Loucy (cell line): ENCODE measurements around the gene PLEK.
A peak's percentile ranks its signal among the peaks of the same experiment; 100 is the strongest.

Source experiments
- H2AFZ ChIP-seq: fragments of 200-600 bp; sonication (generic); 2 replicates; pipeline ENCODE4 v1.6.0; 2016; ENCODE audit warnings: antibody characterized with exemption, mild to moderate bottlenecking, low read length, moderate library complexity
- H3F3A ChIP-seq: fragments of 200-600 bp; 2 replicates; pipeline ENCODE4 v1.6.0; 2016; ENCODE audit warnings: antibody characterized with exemption, low read depth, mild to moderate bottlenecking
- H3K27me3 ChIP-seq: fragments of 200-600 bp; sonication (generic); 2 replicates; pipeline ENCODE4 v1.6.1; 2014; ENCODE audit warnings: low read length, mild to moderate bottlenecking; ENCODE audit not compliant: insufficient read depth, poor library complexity, severe bottlenecking
- H3K36me3 ChIP-seq: fragments of 200-600 bp; sonication (generic); 2 replicates; pipeline ENCODE4 v1.6.1; 2016; ENCODE audit warnings: low read length; ENCODE audit not compliant: insufficient read depth
- H3K4me1 ChIP-seq: fragments of 200-600 bp; sonication (generic); 2 replicates; pipeline ENCODE4 v1.5.1; 2014; ENCODE audit warnings: low read length, mild to moderate bottlenecking; ENCODE audit not compliant: insufficient read depth, poor library complexity, severe bottlenecking
- H3K4me2 ChIP-seq: fragments of 200-600 bp; sonication (generic); 2 replicates; pipeline ENCODE4 v1.6.0; 2014; ENCODE audit warnings: antibody characterized with exemption, low read length, low read depth, mild to moderate bottlenecking; ENCODE audit not compliant: poor library complexity, severe bottlenecking
- H3K4me3 ChIP-seq: fragments of 200-600 bp; sonication (generic); 2 replicates; pipeline ENCODE4 v1.5.1; 2014; ENCODE audit warnings: low read length, mild to moderate bottlenecking, mixed read lengths; ENCODE audit not compliant: poor library complexity, severe bottlenecking
- H3K79me2 ChIP-seq: fragments of 200-600 bp; sonication (generic); 2 replicates; pipeline ENCODE4 v1.6.1; 2014; ENCODE audit warnings: low read length; ENCODE audit not compliant: insufficient read depth
- H3K9ac ChIP-seq: fragments of 200-600 bp; sonication (generic); 2 replicates; pipeline ENCODE4 v1.6.0; 2014; ENCODE audit warnings: mild to moderate bottlenecking, low read depth, low read length, moderate library complexity; ENCODE audit not compliant: poor library complexity, severe bottlenecking
- H3K9me2 ChIP-seq: fragments of 200-600 bp; sonication (generic); replicated peaks from 2 replicates; pipeline ENCODE4 v1.6.1; 2016; ENCODE audit warnings: low read depth, low read length, mixed read lengths
- H3K9me3 ChIP-seq: fragments of 200-600 bp; sonication (generic); 2 replicates; pipeline ENCODE4 v1.6.1; 2014; ENCODE audit warnings: mild to moderate bottlenecking, antibody characterized with exemption, low read length, low read depth; ENCODE audit not compliant: insufficient read depth
- H4K20me1 ChIP-seq: fragments of 200-600 bp; sonication (generic); 2 replicates; pipeline ENCODE4 v1.6.0; 2014; ENCODE audit warnings: antibody characterized with exemption, low read length, mild to moderate bottlenecking; ENCODE audit not compliant: insufficient read depth, poor library complexity, severe bottlenecking
- CTCF ChIP-seq: fragments of 200-600 bp; sonication (generic); conservative IDR thresholded peaks from 2 replicates; pipeline ENCODE4 v1.5.1; 2014; ENCODE audit warnings: mild to moderate bottlenecking, antibody characterized with exemption, low read length
- EZH2phosphoT487 ChIP-seq: fragments of 200-600 bp; IDR thresholded peaks from 2 replicates; pipeline ENCODE4 v1.6.1; 2018; ENCODE audit warnings: antibody characterized with exemption, mild to moderate bottlenecking, moderate library complexity, borderline replicate concordance

PLEK gene

GRCh38 chr2:68417926-68418325 is 52.8 kb downstream of the PLEK start:
- Histone ChIP-seq H3K27me3 (no peaks in the 10 kb centered on the region), H3K9me2 (no peaks in the 10 kb centered on the region), H3K9me3 (no peaks in the 10 kb centered on the region), H4K20me1 (no peaks in the 10 kb centered on the region), H3F3A (no peaks in the 10 kb centered on the region), H3K36me3 (no peaks in the 10 kb centered on the region), H3K79me2 (no peaks in the 10 kb centered on the region), H3K4me3 (no peak overlapping the region), H3K9ac (peak overlapping the region; percentile 55), H3K4me1 (peaks cover 40% of the 10 kb centered on the region), H3K4me2 (peak overlapping the region; percentile 41), H2AFZ (peak overlapping the region; percentile 66)
- TF ChIP-seq EZH2phosphoT487: no peak

GRCh38 chr2:68418419-68418818 is 53.3 kb downstream of the PLEK start:
- no peaks in the 10 kb centered on the region for H3K36me3 ChIP-seq
- no peaks in the 10 kb centered on the region for H3K9me2 ChIP-seq
- no peaks in the 10 kb centered on the region for H3K79me2 ChIP-seq
- peak overlapping the region; percentile 35 for H2AFZ ChIP-seq
- peaks cover 44% of the 10 kb centered on the region for H3K4me1 ChIP-seq
- H3K4me3 ChIP-seq: no peak overlapping the region
- H3K9me3 ChIP-seq: no peaks in the 10 kb centered on the region
- H3K4me2 ChIP-seq: peak overlapping the region; percentile 41
- H4K20me1 ChIP-seq: no peaks in the 10 kb centered on the region
- H3K27me3 ChIP-seq: no peaks in the 10 kb centered on the region
- H3K9ac ChIP-seq: peak overlapping the region; percentile 55
- no peak for TF ChIP-seq EZH2phosphoT487
- TF ChIP-seq CTCF: no peak
- no peaks in the 10 kb centered on the region for H3F3A ChIP-seq

- no peak overlapping the region for H3K4me3 ChIP-seq
- peak overlapping the region; percentile 55 for H3K9ac ChIP-seq
- no peaks in the 10 kb centered on the region for H3K27me3 ChIP-seq
- no peaks in the 10 kb centered on the region for H3K9me3 ChIP-seq
- peaks cover 49% of the 10 kb centered on the region for H3K4me1 ChIP-seq
- H2AFZ ChIP-seq: peak overlapping the region; percentile 35
- H4K20me1 ChIP-seq: no peaks in the 10 kb centered on the region
- H3K36me3 ChIP-seq: no peaks in the 10 kb centered on the region
- no peaks in the 10 kb centered on the region for H3K9me2 ChIP-seq
- peak; percentile 27; the same call in 1 of the 2 replicates for TF ChIP-seq CTCF
- no peak for TF ChIP-seq EZH2phosphoT487
- no peaks in the 10 kb centered on the region for H3F3A ChIP-seq
- H3K79me2 ChIP-seq: no peaks in the 10 kb centered on the region
- peak overlapping the region; percentile 41 for H3K4me2 ChIP-seq
These were observed 53.8 kb downstream of the PLEK start for GRCh38 chr2:68418855-68419254.

- peak overlapping the region; percentile 34 for H3K9ac ChIP-seq
- H3K79me2 ChIP-seq: no peaks in the 10 kb centered on the region
- H3F3A ChIP-seq: no peaks in the 10 kb centered on the region
- H3K4me3 ChIP-seq: no peak overlapping the region
- H3K27me3 ChIP-seq: no peaks in the 10 kb centered on the region
- TF ChIP-seq CTCF: no peak
- TF ChIP-seq EZH2phosphoT487: no peak
- H3K4me1 ChIP-seq: peaks cover 57% of the 10 kb centered on the region
- H3K4me2 ChIP-seq: peak overlapping the region; percentile 25
- H3K36me3 ChIP-seq: no peaks in the 10 kb centered on the region
- H2AFZ ChIP-seq: peak overlapping the region; percentile 34; the same call in 1 of the 2 replicates
- H3K9me2 ChIP-seq: no peaks in the 10 kb centered on the region
- H3K9me3 ChIP-seq: no peaks in the 10 kb centered on the region
- H4K20me1 ChIP-seq: no peaks in the 10 kb centered on the region
These were observed 55.3 kb downstream of the PLEK start for GRCh38 chr2:68420254-68420910.
